ENCODE data around the gene SH2D3A. TPM values are rescaled to one million over a fixed set of nuclear protein-coding genes. Genes with fewer than 3 reads are reported as not detected.
"Not testable (repeated sequence)": the region's sequence is repeated elsewhere in the genome, so short reads cannot be mapped to it uniquely, and the experiment has no call there.

SH2D3A gene
- total RNA-seq, 1 donor from 2014 or later: not detected

DNA sequence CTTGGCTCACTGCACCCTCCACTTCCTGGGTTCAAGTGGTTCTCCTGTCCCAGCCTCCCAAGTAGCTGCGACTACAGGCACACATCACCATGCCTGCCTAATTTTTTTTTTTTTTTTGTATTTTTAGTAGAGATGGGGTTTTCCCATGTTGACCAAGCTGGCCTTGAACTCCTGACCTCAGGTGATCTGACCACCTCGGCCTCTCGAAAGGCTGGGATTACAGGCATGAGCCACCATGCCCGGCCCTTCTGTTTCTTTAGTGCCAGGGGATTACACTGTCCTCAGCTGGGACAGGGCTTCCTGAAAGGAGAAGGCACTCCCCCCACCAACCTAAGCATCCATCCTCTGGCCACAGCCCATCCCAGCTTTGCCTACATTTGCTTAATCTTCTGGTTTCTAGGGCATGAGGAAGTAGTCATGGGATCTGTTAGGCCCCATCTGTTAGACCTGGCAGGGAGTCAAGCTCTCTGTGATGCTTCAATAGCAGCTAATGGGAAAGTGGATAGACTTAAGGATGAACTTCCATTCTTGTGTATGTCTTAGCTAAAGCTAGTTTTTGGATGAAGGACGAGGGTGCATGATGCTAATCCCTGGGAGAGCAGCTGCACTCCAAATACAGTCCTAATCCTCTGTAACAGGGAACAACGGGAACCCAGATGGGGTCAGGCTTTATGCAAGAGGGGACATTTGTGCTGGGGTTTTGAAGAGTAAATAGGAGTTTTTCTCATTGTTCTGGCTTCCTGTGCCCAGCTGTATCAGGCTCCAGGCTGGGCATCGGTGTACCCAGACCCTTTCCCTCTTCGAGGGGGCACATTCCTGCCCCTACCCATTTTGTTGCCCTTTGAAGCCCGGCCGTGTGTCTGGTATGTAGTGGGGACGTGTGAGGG, 7.8 kb upstream of the SH2D3A start:
- no peak for DNase-seq (ENCODE audit: low read depth, low spot score)
- Mint-ChIP-seq H3K9me3 (peaks cover 5% of the 10 kb centered on the region), H3K36me3 (ENCODE audit: low read depth) (no peaks in the 10 kb centered on the region), H3K4me3 (no peak overlapping the region), H3K27me3 (ENCODE audit: low read depth) (peaks cover 11% of the 10 kb centered on the region), H3K4me1 (no peaks in the 10 kb centered on the region), H3K27ac (ENCODE audit: unreplicated experiment) (no peak overlapping the region)
- TF ChIP-seq, protein P1, sequence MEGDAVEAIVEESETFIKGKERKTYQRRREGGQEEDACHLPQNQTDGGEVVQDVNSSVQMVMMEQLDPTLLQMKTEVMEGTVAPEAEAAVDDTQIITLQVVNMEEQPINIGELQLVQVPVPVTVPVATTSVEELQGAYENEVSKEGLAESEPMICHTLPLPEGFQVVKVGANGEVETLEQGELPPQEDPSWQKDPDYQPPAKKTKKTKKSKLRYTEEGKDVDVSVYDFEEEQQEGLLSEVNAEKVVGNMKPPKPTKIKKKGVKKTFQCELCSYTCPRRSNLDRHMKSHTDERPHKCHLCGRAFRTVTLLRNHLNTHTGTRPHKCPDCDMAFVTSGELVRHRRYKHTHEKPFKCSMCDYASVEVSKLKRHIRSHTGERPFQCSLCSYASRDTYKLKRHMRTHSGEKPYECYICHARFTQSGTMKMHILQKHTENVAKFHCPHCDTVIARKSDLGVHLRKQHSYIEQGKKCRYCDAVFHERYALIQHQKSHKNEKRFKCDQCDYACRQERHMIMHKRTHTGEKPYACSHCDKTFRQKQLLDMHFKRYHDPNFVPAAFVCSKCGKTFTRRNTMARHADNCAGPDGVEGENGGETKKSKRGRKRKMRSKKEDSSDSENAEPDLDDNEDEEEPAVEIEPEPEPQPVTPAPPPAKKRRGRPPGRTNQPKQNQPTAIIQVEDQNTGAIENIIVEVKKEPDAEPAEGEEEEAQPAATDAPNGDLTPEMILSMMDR (conservative IDR thresholded peaks at IDR 0.05): no peak

DNA sequence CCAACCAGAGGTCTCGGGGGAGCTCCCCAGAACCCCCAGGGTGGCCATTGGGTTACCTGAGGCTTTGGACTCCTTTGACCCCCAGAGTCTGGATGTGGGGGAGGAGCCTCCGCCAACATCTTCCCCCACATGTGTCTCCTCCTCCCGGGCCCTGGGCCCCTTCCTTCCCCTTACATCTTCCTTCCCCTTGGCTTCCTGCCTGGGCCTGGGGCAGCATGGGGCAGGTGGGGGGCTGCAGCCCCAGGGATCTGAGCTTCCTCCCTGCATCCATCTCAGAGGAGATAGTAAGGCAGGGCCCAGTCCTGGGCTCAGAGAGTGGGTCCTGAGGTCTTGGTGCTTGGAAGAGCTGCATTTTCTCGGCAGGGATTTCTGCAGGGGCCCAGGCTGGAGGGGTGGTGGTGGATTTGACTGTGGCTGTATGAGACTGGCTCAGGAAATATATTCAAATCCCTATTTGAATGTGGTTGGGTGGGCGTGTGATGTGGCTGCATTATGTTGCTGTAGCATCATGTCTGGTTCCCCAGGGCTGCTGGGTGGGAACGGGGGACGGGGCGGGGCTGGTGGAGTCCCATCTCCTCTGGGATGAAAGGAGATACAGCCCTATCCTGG, 6.2 kb upstream of the SH2D3A start:
- Mint-ChIP-seq H3K9me3 (peaks cover 5% of the 10 kb centered on the region), H3K27ac (ENCODE audit: unreplicated experiment) (peak overlapping the region; percentile 62), H3K4me3 (no peak overlapping the region), H3K36me3 (ENCODE audit: low read depth) (no peaks in the 10 kb centered on the region), H3K27me3 (ENCODE audit: low read depth) (peaks cover 23% of the 10 kb centered on the region), H3K4me1 (no peaks in the 10 kb centered on the region)
- TF ChIP-seq, protein P1 (conservative IDR thresholded peaks at IDR 0.05): no peak
- no peak for DNase-seq (ENCODE audit: low read depth, low spot score)

DNA sequence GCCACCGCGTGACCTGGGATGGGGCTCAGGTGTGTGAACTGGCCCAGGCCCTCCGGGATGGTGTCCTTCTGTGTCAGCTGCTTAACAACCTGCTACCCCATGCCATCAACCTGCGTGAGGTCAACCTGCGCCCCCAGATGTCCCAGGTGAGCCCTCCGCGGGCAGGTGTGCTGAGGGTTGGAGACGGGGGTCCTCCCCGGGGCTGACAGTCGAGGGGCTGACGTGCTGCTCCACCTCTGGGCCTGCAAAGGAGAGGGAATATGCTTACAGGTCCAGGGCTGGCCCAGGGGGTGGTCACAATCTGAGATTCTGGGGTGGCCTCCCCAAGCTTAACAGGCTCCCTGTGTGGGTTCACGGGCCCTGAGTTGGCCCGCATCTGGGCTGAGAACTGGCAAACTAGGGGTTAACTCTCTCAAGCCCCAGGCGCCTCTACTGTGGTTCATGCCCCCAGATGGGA, 5.7 kb upstream of the SH2D3A start:
- Mint-ChIP-seq H3K4me1 (no peaks in the 10 kb centered on the region), H3K36me3 (ENCODE audit: low read depth) (no peaks in the 10 kb centered on the region), H3K27ac (ENCODE audit: unreplicated experiment) (no peak overlapping the region), H3K27me3 (ENCODE audit: low read depth) (peaks cover 28% of the 10 kb centered on the region), H3K4me3 (no peak overlapping the region), H3K9me3 (peaks cover 5% of the 10 kb centered on the region)
- no peak for DNase-seq (ENCODE audit: low read depth, low spot score)
- TF ChIP-seq, protein P1 (conservative IDR thresholded peaks at IDR 0.05): no peak

DNA sequence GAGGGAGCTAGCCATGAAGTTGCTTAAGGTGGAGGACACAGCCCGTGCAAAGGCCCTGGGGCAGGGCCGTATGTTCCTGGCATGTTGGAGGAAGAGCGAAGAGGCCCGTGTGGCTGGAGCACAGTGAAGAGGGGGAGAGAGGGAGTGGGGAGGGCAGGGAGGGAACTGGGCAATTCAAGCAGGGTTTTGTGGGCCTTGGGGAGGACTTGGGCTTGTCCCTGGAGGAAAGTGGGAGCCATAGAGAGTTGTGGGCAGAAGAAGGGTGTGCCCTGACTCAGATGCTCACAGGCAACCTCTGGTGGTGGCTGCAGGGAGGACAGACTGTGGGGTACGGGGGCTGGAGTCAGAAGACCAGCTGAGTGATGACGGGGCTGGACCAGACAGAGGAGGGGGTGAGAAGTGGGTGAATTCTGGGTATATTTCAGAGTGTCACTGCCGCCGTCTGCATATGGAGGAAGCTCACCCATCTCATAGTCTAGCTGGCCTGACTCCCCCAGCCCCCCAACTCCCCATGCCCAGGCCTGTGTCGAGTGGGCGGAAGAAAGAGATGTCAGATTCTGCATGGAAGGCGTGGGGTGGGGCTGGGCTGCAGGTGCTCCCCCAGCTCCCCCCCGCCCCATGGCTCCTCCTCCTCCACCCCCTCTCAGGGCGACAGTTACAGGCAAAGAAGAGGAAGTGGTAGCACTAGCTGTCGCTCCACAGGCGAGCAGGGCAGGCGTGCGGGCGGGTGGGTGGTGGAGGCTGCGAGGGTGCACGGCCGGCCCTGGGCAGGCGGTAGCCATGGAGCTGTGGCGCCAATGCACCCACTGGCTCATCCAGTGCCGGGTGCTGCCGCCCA, 5.0 kb upstream of the SH2D3A start, which contains the start of gene VAV1:
Gene VAV1 (plus strand): TSS at position 681 of the 838 bp plus-strand sequence. CDS start 100 bp downstream, at position 781.
- TF ChIP-seq, protein P1 (conservative IDR thresholded peaks at IDR 0.05): no peak
- no peaks in the 10 kb centered on the region for H3K36me3 Mint-ChIP-seq (ENCODE audit: low read depth)
- H3K27ac Mint-ChIP-seq (ENCODE audit: unreplicated experiment): peak within 1 kb of the TSS; percentile 62
- no peak within 1 kb of the TSS for H3K4me3 Mint-ChIP-seq
- H3K9me3 Mint-ChIP-seq: peaks cover 2% of the 10 kb centered on the region
- no peak for DNase-seq (ENCODE audit: low read depth, low spot score)
- peaks cover 4% of the 10 kb centered on the region for H3K4me1 Mint-ChIP-seq
- peaks cover 34% of the 10 kb centered on the region for H3K27me3 Mint-ChIP-seq (ENCODE audit: low read depth)

DNA sequence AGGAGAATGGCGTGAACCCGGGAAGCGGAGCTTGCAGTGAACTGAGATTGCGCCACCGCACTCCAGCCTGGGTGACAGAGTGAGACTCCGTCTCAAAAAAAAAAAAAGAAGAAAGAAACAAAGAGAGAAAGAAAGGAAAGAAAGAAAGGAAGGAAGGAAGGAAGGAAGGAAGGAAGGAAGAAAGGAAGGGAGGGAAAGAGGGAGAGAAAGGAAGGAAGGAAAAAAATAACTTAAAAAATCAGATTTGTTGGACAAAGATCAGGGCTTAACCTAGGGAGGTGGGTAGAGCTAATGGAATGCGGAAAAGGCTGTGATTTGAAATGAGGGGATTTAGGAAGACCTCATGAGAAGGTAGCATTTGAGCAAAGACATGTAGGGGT, 4.4 kb upstream of the SH2D3A start:
- H3K27ac Mint-ChIP-seq (ENCODE audit: unreplicated experiment); H3K9me3 Mint-ChIP-seq; H3K4me1 Mint-ChIP-seq; H3K36me3 Mint-ChIP-seq (ENCODE audit: low read depth); DNase-seq (ENCODE audit: low read depth, low spot score); H3K4me3 Mint-ChIP-seq: not testable (repeated sequence)
- H3K27me3 Mint-ChIP-seq (ENCODE audit: low read depth): peaks cover 37% of the 10 kb centered on the region
